Hepatocyte (in vitro differentiated cells): Measurements from ENCODE around the gene WHRN. TPM values are rescaled to one million over a fixed set of nuclear protein-coding genes. Genes with fewer than 3 reads are reported as not detected.

Experiments
- DNase-seq: peaks from one replicate; pipeline ENCODE4 v3.0.0-alpha.2; 2016; ENCODE audit warnings: low spot score
- H2AFZ ChIP-seq: fragments of 200-600 bp; sonication (generic); 2 replicates; pipeline ENCODE4 v1.6.0; 2016; ENCODE audit warnings: antibody characterized with exemption, mild to moderate bottlenecking
- H3K27ac ChIP-seq: fragments of 200-600 bp; sonication (generic); 2 replicates; pipeline ENCODE4 v1.5.1; 2016; ENCODE audit warnings: mild to moderate bottlenecking
- H3K27me3 ChIP-seq: fragments of 200-600 bp; sonication (generic); 2 replicates; pipeline ENCODE4 v1.6.1; 2016
- H3K36me3 ChIP-seq: fragments of 200-600 bp; sonication (generic); replicated peaks from 2 replicates; pipeline ENCODE4 v1.5.1; 2016; ENCODE audit warnings: low read depth; ENCODE audit not compliant: insufficient read depth
- H3K4me1 ChIP-seq: fragments of 200-600 bp; sonication (generic); 2 replicates; pipeline ENCODE4 v1.5.1; 2016; ENCODE audit warnings: mild to moderate bottlenecking, moderate library complexity; ENCODE audit not compliant: insufficient read depth
- H3K4me2 ChIP-seq: fragments of 200-600 bp; sonication (generic); 2 replicates; pipeline ENCODE4 v1.6.0; 2016
- H3K4me3 ChIP-seq: fragments of 200-600 bp; sonication (generic); 2 replicates; pipeline ENCODE4 v1.5.1; 2016; ENCODE audit warnings: mild to moderate bottlenecking
- H3K79me2 ChIP-seq: fragments of 200-600 bp; sonication (generic); 2 replicates; pipeline ENCODE4 v1.6.0; 2017; ENCODE audit warnings: mild to moderate bottlenecking
- H3K9me2 ChIP-seq: fragments of 200-600 bp; sonication (generic); replicated peaks from 2 replicates; pipeline ENCODE4 v1.6.0; 2017; ENCODE audit warnings: mild to moderate bottlenecking; ENCODE audit not compliant: insufficient read depth
- H3K9me3 ChIP-seq: fragments of 200-600 bp; sonication (generic); 2 replicates; pipeline ENCODE4 v1.5.1; 2016; ENCODE audit warnings: low read depth, mild to moderate bottlenecking
- H4K20me1 ChIP-seq: fragments of 200-600 bp; sonication (generic); 2 replicates; pipeline ENCODE4 v1.6.0; 2016; ENCODE audit warnings: mild to moderate bottlenecking; ENCODE audit not compliant: insufficient read depth, poor library complexity, severe bottlenecking
- EZH2 ChIP-seq: fragments of 200-600 bp; sonication (generic); IDR thresholded peaks from 2 replicates; pipeline ENCODE4 v1.6.1; 2016; ENCODE audit warnings: antibody characterized with exemption, mild to moderate bottlenecking, borderline replicate concordance
- EZH2phosphoT487 ChIP-seq: fragments of 200-600 bp; sonication (generic); IDR thresholded peaks from one replicate; pipeline ENCODE4 v1.6.1; 2018; ENCODE audit warnings: antibody characterized with exemption, mild to moderate bottlenecking, low read depth, moderate library complexity; ENCODE audit not compliant: unreplicated experiment, severe bottlenecking
- WGBS: methylation state at CpG from one replicate; pipeline ENCODE4 v1.1.6; 2016; ENCODE audit warnings: low lambda C conversion rate; ENCODE audit errors: missing lambda C conversion rate; 5-methylcytosine and 5-hydroxymethylcytosine counted together
- polyA plus RNA-seq: library from polyadenylated mRNA; unstranded; fragments of >200 nt; fragmentation: Nextera tagmentation; extraction: Ambion mirVana; gene quantifications from 2 replicates; pipeline ENCODE4 v1.2.1, GENCODE V29; 2016
- total RNA-seq: library from RNA; depleted of rRNA; stranded (reverse); fragments of >200 nt; gene quantifications from 2 replicates; pipeline ENCODE4 v1.2.3, GENCODE V29; 2014
- TF ChIP-seq, protein P1 (sequence below): fragments of 200-600 bp; sonication (generic); IDR thresholded peaks from 2 replicates; pipeline ENCODE4 v1.5.1; 2016; ENCODE audit warnings: antibody characterized with exemption, mild to moderate bottlenecking; ENCODE audit not compliant: poor library complexity

Gene WHRN
- total and polyA plus RNA-seq, 2 experiments from 2014 or later, result 3.2 to 6.6 TPM

DNA sequence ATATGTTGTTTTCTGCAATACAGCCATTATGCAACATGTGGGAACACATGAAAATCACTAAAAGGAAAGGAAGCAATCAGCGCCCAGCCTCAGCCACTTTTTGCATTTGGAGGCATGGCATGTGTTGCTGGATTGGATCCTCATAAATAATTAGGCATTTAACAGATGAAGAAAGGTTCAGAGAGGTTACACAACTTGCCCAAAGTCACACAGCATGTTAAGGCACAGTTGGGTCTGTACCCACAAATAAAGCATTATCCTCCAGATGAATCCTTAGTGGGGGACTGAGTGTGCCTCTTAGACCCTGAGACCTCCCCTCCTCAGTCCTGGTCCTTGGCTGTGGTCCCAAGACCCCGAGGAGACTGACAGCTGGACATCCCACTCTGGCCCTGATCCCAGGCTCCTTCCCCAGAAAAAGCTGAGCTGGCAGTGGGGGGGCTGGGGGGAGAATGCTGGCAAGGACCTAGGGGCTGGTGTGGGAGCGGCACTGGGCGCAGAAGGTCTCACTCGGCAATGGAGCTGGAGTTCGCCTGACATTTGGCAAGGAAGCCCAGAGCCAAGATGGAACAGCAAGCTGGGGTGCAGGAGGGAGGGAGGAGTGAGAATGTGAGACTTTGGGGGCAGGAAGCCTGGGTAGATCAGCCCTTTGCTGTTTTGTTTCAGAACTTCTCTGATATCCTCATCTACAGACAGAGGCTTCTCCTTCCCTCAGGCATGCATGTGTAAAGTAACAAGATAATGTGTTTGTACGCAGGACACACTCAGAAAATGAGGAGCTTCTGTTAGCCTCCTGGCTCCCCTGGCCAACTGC is 110.5 kb downstream of the WHRN start:
- 61% methylated on average over 7 of the region's 7 CpGs for WGBS
- Histone ChIP-seq H3K4me2 (peak overlapping the region; percentile 55), H3K4me1 (peaks cover 34% of the 10 kb centered on the region), H3K4me3 (no peak overlapping the region), H3K79me2 (peaks cover 25% of the 10 kb centered on the region), H3K36me3 (no peaks in the 10 kb centered on the region), H3K27me3 (no peaks in the 10 kb centered on the region), H4K20me1 (no peaks in the 10 kb centered on the region), H3K9me2 (no peaks in the 10 kb centered on the region), H3K27ac (peak overlapping the region; percentile 39), H3K9me3 (no peaks in the 10 kb centered on the region), H2AFZ (no peak overlapping the region)
- TF ChIP-seq EZH2phosphoT487 (no peak), EZH2 (no peak)
- TF ChIP-seq, protein P1, sequence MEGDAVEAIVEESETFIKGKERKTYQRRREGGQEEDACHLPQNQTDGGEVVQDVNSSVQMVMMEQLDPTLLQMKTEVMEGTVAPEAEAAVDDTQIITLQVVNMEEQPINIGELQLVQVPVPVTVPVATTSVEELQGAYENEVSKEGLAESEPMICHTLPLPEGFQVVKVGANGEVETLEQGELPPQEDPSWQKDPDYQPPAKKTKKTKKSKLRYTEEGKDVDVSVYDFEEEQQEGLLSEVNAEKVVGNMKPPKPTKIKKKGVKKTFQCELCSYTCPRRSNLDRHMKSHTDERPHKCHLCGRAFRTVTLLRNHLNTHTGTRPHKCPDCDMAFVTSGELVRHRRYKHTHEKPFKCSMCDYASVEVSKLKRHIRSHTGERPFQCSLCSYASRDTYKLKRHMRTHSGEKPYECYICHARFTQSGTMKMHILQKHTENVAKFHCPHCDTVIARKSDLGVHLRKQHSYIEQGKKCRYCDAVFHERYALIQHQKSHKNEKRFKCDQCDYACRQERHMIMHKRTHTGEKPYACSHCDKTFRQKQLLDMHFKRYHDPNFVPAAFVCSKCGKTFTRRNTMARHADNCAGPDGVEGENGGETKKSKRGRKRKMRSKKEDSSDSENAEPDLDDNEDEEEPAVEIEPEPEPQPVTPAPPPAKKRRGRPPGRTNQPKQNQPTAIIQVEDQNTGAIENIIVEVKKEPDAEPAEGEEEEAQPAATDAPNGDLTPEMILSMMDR, result no peak
- DNase-seq, result no peak

DNA sequence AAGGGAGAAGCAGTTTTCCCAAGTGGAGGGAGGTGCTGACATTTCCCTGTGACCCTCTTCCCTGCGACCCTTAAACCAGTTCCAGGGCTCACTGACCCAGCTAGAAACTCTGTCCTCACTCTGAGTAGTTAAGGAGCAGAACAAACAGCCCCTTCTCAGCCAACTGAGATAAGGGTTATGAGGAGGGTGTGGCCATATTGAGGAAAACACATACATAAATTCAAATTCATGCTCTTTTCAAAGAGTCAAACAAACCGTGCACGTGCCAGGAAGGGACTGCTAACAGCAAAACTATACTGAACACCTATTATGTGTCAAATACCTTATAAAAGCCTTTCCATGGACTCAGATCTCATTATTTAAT is 112.5 kb downstream of the WHRN start:
- WGBS, result 36% methylated on average over 3 of the region's 3 CpGs
- H3K4me2 ChIP-seq, result peak overlapping the region; percentile 65
- no peaks in the 10 kb centered on the region for H4K20me1 ChIP-seq
- no peak for TF ChIP-seq EZH2phosphoT487
- TF ChIP-seq, protein P1, result no peak
- no peak for TF ChIP-seq EZH2
- H3K9me2 ChIP-seq, result no peaks in the 10 kb centered on the region
- peak; percentile 54 for DNase-seq
- no peaks in the 10 kb centered on the region for H3K9me3 ChIP-seq
- H2AFZ ChIP-seq, result no peak overlapping the region
- H3K4me3 ChIP-seq, result no peak overlapping the region
- peaks cover 49% of the 10 kb centered on the region for H3K4me1 ChIP-seq
- peaks cover 41% of the 10 kb centered on the region for H3K79me2 ChIP-seq
- H3K36me3 ChIP-seq, result no peaks in the 10 kb centered on the region
- peak overlapping the region; percentile 88 for H3K27ac ChIP-seq
- H3K27me3 ChIP-seq, result no peaks in the 10 kb centered on the region

DNA sequence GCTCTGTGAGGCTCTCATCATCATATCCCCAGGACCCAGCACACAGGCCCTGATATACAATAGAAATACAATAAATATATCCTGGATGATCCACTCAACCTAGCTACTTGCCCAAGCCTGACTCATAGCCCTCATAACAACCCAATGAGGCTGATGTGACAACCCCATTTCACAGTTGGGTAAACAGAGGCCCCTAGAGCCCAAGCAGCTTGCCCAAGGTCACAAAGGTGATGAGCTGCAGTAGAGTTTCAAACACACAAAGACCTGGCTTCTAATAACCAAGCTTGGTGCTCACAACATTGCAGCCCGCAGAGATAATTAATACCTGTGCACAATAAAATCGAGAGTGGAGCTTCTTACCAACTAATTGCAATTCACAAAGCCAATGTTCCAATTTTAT is 114.3 kb downstream of the WHRN start:
- Histone ChIP-seq H3K4me2 (no peak overlapping the region), H2AFZ (no peak overlapping the region), H3K79me2 (peaks cover 53% of the 10 kb centered on the region), H3K4me1 (peaks cover 57% of the 10 kb centered on the region), H4K20me1 (peaks cover 4% of the 10 kb centered on the region), H3K27me3 (no peaks in the 10 kb centered on the region), H3K9me2 (no peaks in the 10 kb centered on the region), H3K9me3 (no peaks in the 10 kb centered on the region), H3K4me3 (no peak overlapping the region), H3K36me3 (no peaks in the 10 kb centered on the region), H3K27ac (no peak overlapping the region)
- TF ChIP-seq EZH2phosphoT487 (no peak), EZH2 (no peak)
- TF ChIP-seq, protein P1, result no peak
- DNase-seq, result no peak
- WGBS, result 93% methylated on average over 2 of the region's 2 CpGs
